Sigmoid colon (tissue), 4 donors: Measurements from ENCODE around the gene GPC3.
"Not testable (repeated sequence)": the region's sequence is repeated elsewhere in the genome, so short reads cannot be mapped to it uniquely, and the experiment has no call there.

ENCODE experiments used
- CTCF ChIP-seq, 4 experiments: fragments of 450-650 bp in 3 of 4; fragments of 200-600 bp in 1 of 4; IDR thresholded peaks; one replicate each; pipeline ENCODE4 v1.5.1; 2016 to 2019; ENCODE audit warnings: antibody characterized with exemption in 4 of 4, mild to moderate bottlenecking in 3 of 4, moderate library complexity in 2 of 4
- EP300 ChIP-seq, 4 donors: sonication (generic); formaldehyde crosslinking; IDR thresholded peaks; one replicate each; pipeline ENCODE4 v1.6.1; 2017; ENCODE audit warnings: antibody characterized with exemption in 4 of 4
- POLR2A ChIP-seq, 2 donors: fragments of 450-650 bp; IDR thresholded peaks; one replicate each; pipeline ENCODE4 v1.6.1; 2016; ENCODE audit warnings: antibody characterized with exemption in 2 of 2, mild to moderate bottlenecking in 2 of 2, moderate library complexity in 2 of 2
- POLR2AphosphoS5 ChIP-seq, 4 donors: sonication (generic); formaldehyde crosslinking; IDR thresholded peaks; one replicate each; pipeline ENCODE4 v1.6.1; 2017; ENCODE audit warnings: antibody characterized with exemption in 4 of 4

- not testable (repeated sequence) for TF ChIP-seq CTCF, POLR2A, EP300, POLR2AphosphoS5 (IDR thresholded peaks at IDR 0.05)
These were observed 222.3 kb downstream of the GPC3 start for GRCh38 chrX:133762976-133763548.
